Cardiac muscle cell (in vitro differentiated cells and primary cell): ENCODE measurements around the gene AIMP1. TPM values are rescaled to one million over a fixed set of nuclear protein-coding genes. Genes with fewer than 3 reads are reported as not detected.

Source experiments
- DNase-seq, 2 donors: peaks; one replicate each; pipeline versions ENCODE4 v3.0.0 to v3.0.0-alpha.2; 2010 to 2017; ENCODE audit warnings: low read depth in 1 of 2, low spot score in 1 of 2
- H3K27ac ChIP-seq: fragments of 200-600 bp; sonication (generic); 2 replicates; pipeline ENCODE4 v1.5.1; 2016
- H3K27me3 ChIP-seq: fragments of 200-600 bp; sonication (generic); 2 replicates; pipeline ENCODE4 v1.6.0; 2016; ENCODE audit warnings: control low read depth
- H3K36me3 ChIP-seq: fragments of 200-600 bp; sonication (generic); 2 replicates; pipeline ENCODE4 v1.5.1; 2016; ENCODE audit warnings: control low read depth
- H3K4me1 ChIP-seq: fragments of 200-600 bp; sonication (generic); 2 replicates; pipeline ENCODE4 v1.8.1; 2017; ENCODE audit warnings: low read depth, mild to moderate bottlenecking, mixed run types
- H3K4me3 ChIP-seq: fragments of 200-600 bp; sonication (generic); 2 replicates; pipeline ENCODE4 v1.5.1; 2016; ENCODE audit warnings: mild to moderate bottlenecking
- H3K9me3 ChIP-seq: fragments of 200-600 bp; sonication (generic); 2 replicates; pipeline ENCODE4 v1.5.1; 2017; ENCODE audit warnings: low read depth, mild to moderate bottlenecking, control low read depth
- polyA plus RNA-seq: library from polyadenylated mRNA; unstranded; fragments of >200 nt; fragmentation: Nextera tagmentation; extraction: Ambion mirVana; gene quantifications from 2 replicates; pipeline ENCODE4 v1.2.1, GENCODE V29; 2016
- total RNA-seq: library from RNA; depleted of rRNA; stranded (reverse); fragments of >200 nt; gene quantifications from 2 replicates; pipeline ENCODE4 v1.2.3, GENCODE V29; 2016
- TF ChIP-seq, protein P1 (sequence below): IDR thresholded peaks from 2 replicates; pipeline ENCODE4 v1.5.1; 2012; ENCODE audit warnings: low read depth, mild to moderate bottlenecking, low read length

The AIMP1 gene
- total and polyA plus RNA-seq, 2 experiments from 2014 or later = 19.7 to 49.1 TPM

DNA sequence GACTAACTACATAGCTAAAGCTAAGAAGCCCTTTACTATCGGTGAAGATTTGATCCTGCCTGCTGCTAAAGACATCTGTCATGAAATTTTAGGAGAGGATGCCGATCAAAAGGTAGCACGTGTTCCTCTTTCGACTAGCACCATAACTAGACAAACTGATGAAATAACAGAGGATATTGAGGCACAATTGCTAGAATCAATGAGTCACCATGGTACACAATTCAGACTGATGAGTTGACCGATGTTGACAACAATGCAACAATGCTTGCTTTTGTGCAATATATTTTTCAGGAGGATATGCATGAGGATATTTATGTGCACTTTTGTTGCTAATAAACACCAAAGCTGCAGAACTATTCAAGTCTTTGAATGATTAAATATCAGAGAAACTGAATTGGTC, 24.7 kb upstream of the AIMP1 start:
- H3K27ac ChIP-seq = no peak overlapping the region
- peaks cover 21% of the 10 kb centered on the region for H3K36me3 ChIP-seq
- no peaks in the 10 kb centered on the region for H3K27me3 ChIP-seq
- H3K4me1 ChIP-seq = no peaks in the 10 kb centered on the region
- TF ChIP-seq, protein P1, sequence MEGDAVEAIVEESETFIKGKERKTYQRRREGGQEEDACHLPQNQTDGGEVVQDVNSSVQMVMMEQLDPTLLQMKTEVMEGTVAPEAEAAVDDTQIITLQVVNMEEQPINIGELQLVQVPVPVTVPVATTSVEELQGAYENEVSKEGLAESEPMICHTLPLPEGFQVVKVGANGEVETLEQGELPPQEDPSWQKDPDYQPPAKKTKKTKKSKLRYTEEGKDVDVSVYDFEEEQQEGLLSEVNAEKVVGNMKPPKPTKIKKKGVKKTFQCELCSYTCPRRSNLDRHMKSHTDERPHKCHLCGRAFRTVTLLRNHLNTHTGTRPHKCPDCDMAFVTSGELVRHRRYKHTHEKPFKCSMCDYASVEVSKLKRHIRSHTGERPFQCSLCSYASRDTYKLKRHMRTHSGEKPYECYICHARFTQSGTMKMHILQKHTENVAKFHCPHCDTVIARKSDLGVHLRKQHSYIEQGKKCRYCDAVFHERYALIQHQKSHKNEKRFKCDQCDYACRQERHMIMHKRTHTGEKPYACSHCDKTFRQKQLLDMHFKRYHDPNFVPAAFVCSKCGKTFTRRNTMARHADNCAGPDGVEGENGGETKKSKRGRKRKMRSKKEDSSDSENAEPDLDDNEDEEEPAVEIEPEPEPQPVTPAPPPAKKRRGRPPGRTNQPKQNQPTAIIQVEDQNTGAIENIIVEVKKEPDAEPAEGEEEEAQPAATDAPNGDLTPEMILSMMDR = no peak
- H3K9me3 ChIP-seq = no peaks in the 10 kb centered on the region
- DNase-seq = no peak
- no peak overlapping the region for H3K4me3 ChIP-seq

DNA sequence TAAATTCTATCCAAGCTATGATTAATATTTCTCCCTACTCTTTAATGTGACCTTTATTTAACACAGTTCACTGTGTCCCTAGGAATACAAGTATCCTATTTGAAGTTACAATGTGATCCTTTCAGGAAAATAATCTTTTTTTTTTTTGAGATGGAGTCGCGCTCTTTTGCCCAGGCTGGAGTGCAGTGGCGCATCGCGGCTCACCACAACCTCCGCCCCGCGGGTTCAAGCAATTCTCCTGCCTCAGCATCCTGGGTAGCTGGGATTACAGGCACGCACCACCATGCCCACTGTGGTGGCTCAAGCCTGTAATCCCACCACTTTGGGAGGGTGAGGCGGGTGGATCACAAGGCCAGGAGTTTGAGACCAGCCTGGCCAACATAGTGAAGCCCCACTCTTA, 22.3 kb upstream of the AIMP1 start:
- no peaks in the 10 kb centered on the region for H3K4me1 ChIP-seq
- TF ChIP-seq, protein P1 = no peak
- no peak overlapping the region for H3K4me3 ChIP-seq
- DNase-seq = no peak
- H3K9me3 ChIP-seq = no peaks in the 10 kb centered on the region
- no peaks in the 10 kb centered on the region for H3K27me3 ChIP-seq
- H3K27ac ChIP-seq = no peak overlapping the region
- peaks cover 21% of the 10 kb centered on the region for H3K36me3 ChIP-seq

DNA sequence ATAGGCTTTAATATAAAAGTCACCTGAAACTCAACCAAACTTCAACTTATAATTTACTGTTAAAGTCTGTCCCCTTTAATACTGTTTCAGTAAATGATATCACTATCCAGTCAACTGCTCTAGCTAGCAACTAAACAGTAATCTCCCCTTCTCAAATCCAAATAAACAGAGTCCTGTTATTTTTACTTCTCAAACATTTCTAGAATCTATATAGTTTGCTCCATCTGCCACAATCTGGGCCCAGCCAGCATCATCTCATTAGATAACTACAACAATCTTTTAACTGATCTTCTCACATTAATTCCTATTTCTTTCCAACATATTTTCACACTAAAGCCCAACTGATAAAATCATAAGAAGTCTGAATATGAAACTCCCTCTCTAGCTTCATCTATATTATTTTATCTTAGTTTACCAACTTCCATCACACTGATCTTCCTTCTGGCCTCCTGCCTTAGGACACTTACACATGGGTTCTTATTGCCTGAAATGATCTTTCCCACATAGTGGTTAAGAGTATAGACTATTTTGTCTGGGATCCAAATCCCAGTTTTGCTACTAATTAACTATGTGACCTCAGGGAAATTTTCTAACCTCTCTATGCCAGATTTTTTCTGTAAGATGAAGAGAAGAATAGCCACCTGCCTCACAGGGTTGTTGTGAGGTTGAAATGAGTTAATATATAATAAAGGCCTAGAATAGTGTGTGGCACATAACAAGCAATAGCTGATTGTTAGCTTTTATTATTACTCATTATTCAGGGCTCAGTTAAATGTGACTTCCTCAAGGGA, 18.9 kb upstream of the AIMP1 start:
- TF ChIP-seq, protein P1 = no peak
- DNase-seq = no peak
- Histone ChIP-seq H3K27me3 (no peaks in the 10 kb centered on the region), H3K4me3 (no peak overlapping the region), H3K9me3 (no peaks in the 10 kb centered on the region), H3K27ac (no peak overlapping the region), H3K4me1 (no peaks in the 10 kb centered on the region), H3K36me3 (peaks cover 36% of the 10 kb centered on the region)

DNA sequence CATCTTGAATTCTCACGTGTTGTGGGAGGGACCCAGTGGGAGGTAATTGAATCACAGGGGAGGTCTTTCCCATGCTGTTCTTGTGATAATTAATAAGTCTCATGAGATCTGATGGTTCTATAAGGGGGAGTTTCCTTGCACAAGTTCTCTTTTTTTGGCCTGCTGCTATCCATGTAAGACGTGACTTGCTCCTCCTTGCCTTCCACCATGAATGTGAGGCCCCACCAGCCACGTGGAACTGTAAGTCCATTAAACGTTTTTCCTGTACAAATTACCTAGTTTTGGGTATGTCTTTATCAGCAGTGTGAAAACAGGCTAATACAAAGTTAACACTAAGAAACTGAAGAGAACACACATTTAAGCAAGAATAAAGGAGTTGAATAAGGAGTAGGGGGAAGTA, 16.4 kb upstream of the AIMP1 start:
- Histone ChIP-seq H3K4me1 (peaks cover 12% of the 10 kb centered on the region), H3K27me3 (no peaks in the 10 kb centered on the region), H3K9me3 (no peaks in the 10 kb centered on the region), H3K36me3 (peaks cover 27% of the 10 kb centered on the region), H3K4me3 (no peak overlapping the region), H3K27ac (no peak overlapping the region)
- TF ChIP-seq, protein P1 = no peak
- no peak for DNase-seq

DNA sequence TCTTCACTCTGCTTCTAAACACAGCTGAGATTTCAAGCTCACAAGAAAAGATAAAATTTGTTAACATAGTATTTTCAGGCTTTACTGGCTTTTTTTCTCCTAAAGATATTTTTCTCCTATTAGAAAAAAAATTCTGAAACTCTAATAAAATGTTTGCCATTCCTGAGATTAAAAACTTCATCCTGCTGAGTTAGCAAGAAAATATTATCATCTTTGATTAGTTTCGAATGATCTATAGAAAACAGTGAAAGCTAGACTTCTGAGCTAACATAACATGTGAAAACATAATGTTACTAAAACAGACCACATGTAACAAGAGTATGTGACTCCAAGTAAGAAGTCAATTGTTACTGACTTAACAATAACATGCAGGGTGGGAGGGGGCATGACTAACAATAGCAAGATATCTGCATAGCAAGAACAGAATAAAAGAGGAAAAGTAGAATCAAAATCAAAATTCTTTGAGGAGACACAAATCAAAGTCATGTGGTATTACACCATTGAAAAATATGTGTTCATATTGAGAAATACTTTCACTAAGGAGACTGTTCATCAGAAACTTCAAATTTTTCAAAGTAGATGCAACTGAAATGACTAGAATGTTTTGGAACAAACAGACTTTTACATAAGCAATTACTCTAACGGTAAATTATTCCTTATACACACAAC, 14.8 kb upstream of the AIMP1 start:
- DNase-seq = peak in 1 of 2 donors; percentile 32
- no peak overlapping the region for H3K27ac ChIP-seq
- no peaks in the 10 kb centered on the region for H3K9me3 ChIP-seq
- no peak overlapping the region for H3K4me3 ChIP-seq
- H3K27me3 ChIP-seq = no peaks in the 10 kb centered on the region
- TF ChIP-seq, protein P1 = no peak
- H3K36me3 ChIP-seq = peaks cover 15% of the 10 kb centered on the region
- peaks cover 12% of the 10 kb centered on the region for H3K4me1 ChIP-seq
